HepG2 (cell line): ENCODE results near the gene HOXC10.

Experiments
- BATF2 ChIP-seq: sonication (generic); formaldehyde crosslinking; IDR thresholded peaks from 2 replicates; pipeline ENCODE4 v1.8.0; 2022; ENCODE audit warnings: mild to moderate bottlenecking, missing genetic modification reagents, moderate library complexity
- GRHL1 ChIP-seq: sonication (generic); formaldehyde crosslinking; conservative IDR thresholded peaks from 2 replicates; pipeline ENCODE4 v1.8.0; 2022; ENCODE audit warnings: missing genetic modification reagents
- IRX3 ChIP-seq: sonication (generic); formaldehyde crosslinking; IDR thresholded peaks from 2 replicates; pipeline ENCODE4 v1.8.1; 2023; ENCODE audit warnings: mild to moderate bottlenecking, low read depth, missing genetic modification reagents, borderline replicate concordance
- MEIS2 ChIP-seq: sonication (generic); formaldehyde crosslinking; IDR thresholded peaks from 2 replicates; pipeline ENCODE4 v1.9.0; 2021; ENCODE audit warnings: mild to moderate bottlenecking, missing genetic modification reagents
- PAX8 ChIP-seq: sonication (generic); formaldehyde crosslinking; IDR thresholded peaks from 2 replicates; pipeline ENCODE4 v1.8.0; 2022; ENCODE audit warnings: mild to moderate bottlenecking, missing genetic modification reagents, borderline replicate concordance
- POLR2A ChIP-seq, 2 experiments: IDR thresholded peaks; 2 replicates each; pipeline ENCODE4 v1.6.1; 2011; ENCODE audit warnings: low read depth in 2 of 2, low read length in 2 of 2, mild to moderate bottlenecking in 1 of 2, moderate library complexity in 1 of 2; ENCODE audit not compliant: insufficient read depth in 1 of 2
- POLR2AphosphoS5 ChIP-seq: IDR thresholded peaks from 2 replicates; pipeline ENCODE4 v1.6.1; 2012; ENCODE audit warnings: low read depth, low read length
- TBP ChIP-seq: sonication (generic); formaldehyde crosslinking; IDR thresholded peaks from 2 replicates; pipeline ENCODE4 v1.5.0; 2020; ENCODE audit warnings: missing genetic modification reagents
- ZNF580 ChIP-seq: IDR thresholded peaks from 2 replicates; pipeline ENCODE4 v1.6.1; 2016; ENCODE audit warnings: low read depth, borderline replicate concordance

GRCh38 chr12:53977596-53978445, 7.1 kb upstream of the HOXC10 start:
- no peak for TF ChIP-seq MEIS2 (CRISPR knock-in tag)
- no peak for TF ChIP-seq ZNF580 (CRISPR knock-in tag)
- TF ChIP-seq POLR2A (IDR thresholded peaks at IDR 0.05; ENCODE audit: insufficient read depth in 1 of 2, low read depth in 2 of 2, low read length in 2 of 2): no peak
- TF ChIP-seq IRX3 (CRISPR knock-in tag): no peak
- TF ChIP-seq BATF2 (CRISPR knock-in tag): no peak
- TF ChIP-seq PAX8: no peak
- no peak for TF ChIP-seq GRHL1 (CRISPR knock-in tag)
- TF ChIP-seq POLR2AphosphoS5: no peak
- no peak for TF ChIP-seq TBP (CRISPR knock-in tag)
